OCI-LY1 (cell line): ENCODE results near the gene TMEM164.

Source experiments
- H2AFZ ChIP-seq: fragments of 200-600 bp; sonication (generic), shearing (Covaris generic); 2 replicates; pipeline ENCODE4 v1.6.0; 2014; ENCODE audit warnings: antibody characterized with exemption, mild to moderate bottlenecking, low read length
- H3F3A ChIP-seq: fragments of 200-600 bp; sonication (generic), shearing (Covaris generic); 2 replicates; pipeline ENCODE4 v1.6.0; 2014; ENCODE audit warnings: mild to moderate bottlenecking, antibody characterized with exemption, low read length, moderate library complexity; ENCODE audit not compliant: insufficient read depth
- H3K27ac ChIP-seq: fragments of 200-600 bp; sonication (generic); 2 replicates; pipeline ENCODE4 v1.5.1; 2014; ENCODE audit warnings: low read length, mixed run types, mild to moderate bottlenecking, low read depth; ENCODE audit not compliant: poor library complexity, severe bottlenecking
- H3K27me3 ChIP-seq: fragments of 200-600 bp; sonication (generic); 2 replicates; pipeline ENCODE4 v1.6.0; 2014; ENCODE audit warnings: antibody characterized with exemption, mild to moderate bottlenecking, low read length, moderate library complexity; ENCODE audit not compliant: insufficient read depth
- H3K36me3 ChIP-seq: fragments of 200-600 bp; sonication (generic); 2 replicates; pipeline ENCODE4 v1.6.1; 2014; ENCODE audit warnings: mild to moderate bottlenecking, antibody characterized with exemption, low read length, moderate library complexity, mixed read lengths; ENCODE audit not compliant: insufficient read depth
- H3K4me1 ChIP-seq: fragments of 200-600 bp; sonication (generic); 2 replicates; pipeline ENCODE4 v1.5.1; 2014; ENCODE audit warnings: mild to moderate bottlenecking, low read length, moderate library complexity; ENCODE audit not compliant: insufficient read depth, severe bottlenecking
- H3K4me2 ChIP-seq: fragments of 200-600 bp; sonication (generic), shearing (Covaris generic); 2 replicates; pipeline ENCODE4 v1.6.1; 2014; ENCODE audit warnings: low read length
- H3K4me3 ChIP-seq: fragments of 200-600 bp; sonication (generic); 2 replicates; pipeline ENCODE4 v1.5.1; 2014; ENCODE audit warnings: low read length, low read depth, mild to moderate bottlenecking, mixed read lengths; ENCODE audit not compliant: poor library complexity, severe bottlenecking
- H3K79me2 ChIP-seq: fragments of 200-600 bp; shearing (Covaris generic); 2 replicates; pipeline ENCODE4 v1.6.1; 2016; ENCODE audit warnings: mixed run types, low read length, mixed read lengths; ENCODE audit not compliant: insufficient read depth
- H3K9ac ChIP-seq: fragments of 200-600 bp; sonication (generic), shearing (Covaris generic); 2 replicates; pipeline ENCODE4 v1.6.1; 2014; ENCODE audit warnings: mild to moderate bottlenecking, low read length, mixed read lengths
- H3K9me2 ChIP-seq: fragments of 200-600 bp; sonication (generic), shearing (Covaris generic); 2 replicates; pipeline ENCODE4 v1.6.1; 2014; ENCODE audit warnings: low read depth, mild to moderate bottlenecking, low read length, mixed read lengths
- H3K9me3 ChIP-seq: fragments of 200-600 bp; shearing (Covaris generic); 2 replicates; pipeline ENCODE4 v1.6.1; 2014; ENCODE audit warnings: low read length, mixed read lengths
- H4K20me1 ChIP-seq: fragments of 200-600 bp; sonication (generic), shearing (Covaris generic); 2 replicates; pipeline ENCODE4 v1.6.0; 2016; ENCODE audit warnings: mild to moderate bottlenecking, low read length; ENCODE audit not compliant: insufficient read depth
- CTCF ChIP-seq: fragments of 200-600 bp; sonication (generic), shearing (Covaris generic); IDR thresholded peaks from 2 replicates; pipeline ENCODE4 v1.5.1; 2017; ENCODE audit warnings: mild to moderate bottlenecking, antibody characterized with exemption, low read length, moderate library complexity, mixed read lengths
- EZH2 ChIP-seq: fragments of 200-600 bp; sonication (generic), shearing (Covaris generic); IDR thresholded peaks from 2 replicates; pipeline ENCODE4 v1.8.0; 2017; ENCODE audit warnings: borderline replicate concordance, mixed run types, mild to moderate bottlenecking, antibody characterized with exemption, low read length, moderate library complexity, mixed read lengths

TMEM164 gene

DNA sequence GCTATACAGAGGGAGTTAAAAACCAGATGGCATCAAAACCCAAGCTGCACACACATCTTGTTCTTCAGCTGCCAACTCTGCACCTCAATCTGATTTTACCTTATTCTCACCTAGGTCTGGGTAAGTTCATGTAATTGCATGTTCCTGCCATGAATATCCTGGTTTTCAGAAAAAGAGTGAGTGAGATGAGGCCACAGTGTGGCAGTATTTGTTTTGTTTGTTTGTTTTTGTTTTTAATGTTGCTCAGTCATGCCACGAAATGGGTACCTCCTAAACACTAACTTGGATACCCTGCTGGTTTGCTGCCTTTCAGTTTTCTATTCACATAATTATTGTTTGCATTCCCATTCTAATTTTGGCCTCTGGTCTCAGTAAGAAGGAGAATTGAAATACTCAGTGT lies 22.5 kb downstream of the TMEM164 start:
- Histone ChIP-seq H3K4me2 (no peak overlapping the region), H3K4me3 (no peak overlapping the region), H3K4me1 (no peaks in the 10 kb centered on the region), H3K9me2 (no peaks in the 10 kb centered on the region), H3K79me2 (no peaks in the 10 kb centered on the region), H2AFZ (no peak overlapping the region), H3K9ac (no peak overlapping the region), H3K36me3 (no peaks in the 10 kb centered on the region), H3K27ac (no peak overlapping the region), H3K27me3 (no peaks in the 10 kb centered on the region), H3K9me3 (no peaks in the 10 kb centered on the region), H4K20me1 (no peaks in the 10 kb centered on the region), H3F3A (no peaks in the 10 kb centered on the region)
- TF ChIP-seq CTCF: no peak
- TF ChIP-seq EZH2: no peak

- Histone ChIP-seq H3K4me2 (no peak overlapping the region), H3K9me2 (no peaks in the 10 kb centered on the region), H3K27me3 (no peaks in the 10 kb centered on the region), H3K4me3 (no peak overlapping the region), H3K9me3 (no peaks in the 10 kb centered on the region), H2AFZ (no peak overlapping the region), H3K9ac (no peak overlapping the region), H3K27ac (no peak overlapping the region), H3K79me2 (no peaks in the 10 kb centered on the region), H3F3A (no peaks in the 10 kb centered on the region), H4K20me1 (no peaks in the 10 kb centered on the region), H3K36me3 (no peaks in the 10 kb centered on the region), H3K4me1 (no peaks in the 10 kb centered on the region)
- no peak for TF ChIP-seq CTCF
- no peak for TF ChIP-seq EZH2
Observed at GRCh38 chrX:110026099-110026844, 23.4 kb downstream of the TMEM164 start.

GRCh38 chrX:110032534-110033147 lies 29.7 kb downstream of the TMEM164 start:
- no peak overlapping the region for H3K9ac ChIP-seq
- no peaks in the 10 kb centered on the region for H3K9me3 ChIP-seq
- H3K27ac ChIP-seq: no peak overlapping the region
- TF ChIP-seq CTCF (no peak), EZH2 (no peak)
- no peaks in the 10 kb centered on the region for H3K27me3 ChIP-seq
- H3K4me2 ChIP-seq: no peak overlapping the region
- no peaks in the 10 kb centered on the region for H4K20me1 ChIP-seq
- H3K4me3 ChIP-seq: no peak overlapping the region
- H2AFZ ChIP-seq: no peak overlapping the region
- no peaks in the 10 kb centered on the region for H3K4me1 ChIP-seq
- no peaks in the 10 kb centered on the region for H3F3A ChIP-seq
- no peaks in the 10 kb centered on the region for H3K9me2 ChIP-seq
- H3K79me2 ChIP-seq: no peaks in the 10 kb centered on the region
- H3K36me3 ChIP-seq: no peaks in the 10 kb centered on the region
